HepG2 (cell line): ENCODE results near the gene MYORG. TPM values are rescaled to one million over a fixed set of nuclear protein-coding genes. Genes with fewer than 3 reads are reported as not detected.

Experiments used
- ATM ChIP-seq: fragments of 450-650 bp; IDR thresholded peaks from 2 replicates; pipeline ENCODE4 v1.7.1; 2017; ENCODE audit warnings: mild to moderate bottlenecking, borderline replicate concordance
- CBX2 ChIP-seq, 2 experiments: fragments of 200-600 bp in 1 of 2; sonication (generic); formaldehyde crosslinking in 1 of 2; IDR thresholded peaks; 2 replicates each; pipeline versions ENCODE4 v1.7.0 to v1.8.1; 2018 to 2022; ENCODE audit warnings: low read depth in 2 of 2, low read length in 1 of 2, mild to moderate bottlenecking in 1 of 2, missing genetic modification reagents in 1 of 2
- FOSL2 ChIP-seq: sonication (generic); formaldehyde crosslinking; IDR thresholded peaks from 2 replicates; pipeline ENCODE4 v1.4.0; 2020; ENCODE audit warnings: missing genetic modification reagents
- GATAD2A ChIP-seq: IDR thresholded peaks from 2 replicates; pipeline ENCODE4 v1.6.1; 2016
- HBP1 ChIP-seq: IDR thresholded peaks from 2 replicates; pipeline ENCODE4 v1.6.1; 2016; ENCODE audit warnings: low read depth, control low read depth
- PRMT3 ChIP-seq: sonication (generic); formaldehyde crosslinking; IDR thresholded peaks from 2 replicates; pipeline ENCODE4 v1.8.1; 2022; ENCODE audit warnings: low read depth, mild to moderate bottlenecking, moderate library complexity, missing genetic modification reagents, borderline replicate concordance
- RFX3 ChIP-seq: IDR thresholded peaks from 2 replicates; pipeline ENCODE4 v1.6.1; 2016; ENCODE audit warnings: missing biosample characterization, missing genetic modification reagents
- SP5 ChIP-seq: IDR thresholded peaks from 2 replicates; pipeline ENCODE4 v1.6.1; 2016; ENCODE audit warnings: low read depth, borderline replicate concordance
- TBX3 ChIP-seq: fragments of 450-650 bp; IDR thresholded peaks from 2 replicates; pipeline ENCODE4 v1.6.1; 2017; ENCODE audit warnings: antibody characterized with exemption, mild to moderate bottlenecking, inconsistent platforms, borderline replicate concordance
- TFE3 ChIP-seq: IDR thresholded peaks from 2 replicates; pipeline ENCODE4 v1.6.1; 2016
- U2AF2 ChIP-seq: fragments of 200-400 bp; formaldehyde crosslinking; IDR thresholded peaks from 2 replicates; pipeline ENCODE4 v1.6.1; 2017; ENCODE audit warnings: low read depth, mild to moderate bottlenecking, low read length
- ZBTB39 ChIP-seq: sonication (generic); formaldehyde crosslinking; IDR thresholded peaks from 2 replicates; pipeline ENCODE4 v1.5.0; 2020; ENCODE audit warnings: missing genetic modification reagents
- ZNF101 ChIP-seq: sonication (generic); formaldehyde crosslinking; IDR thresholded peaks from 2 replicates; pipeline ENCODE4 v1.4.0; 2020; ENCODE audit warnings: mild to moderate bottlenecking, low read depth, missing genetic modification reagents, borderline replicate concordance
- ZNF12 ChIP-seq: sonication (generic); formaldehyde crosslinking; IDR thresholded peaks from 2 replicates; pipeline ENCODE4 v1.5.0; 2020; ENCODE audit warnings: missing genetic modification reagents
- ZNF687 ChIP-seq: sonication (generic); formaldehyde crosslinking; IDR thresholded peaks from 2 replicates; pipeline ENCODE4 v1.5.1; 2020; ENCODE audit warnings: mild to moderate bottlenecking, missing genetic modification reagents, moderate library complexity
- ZNF749 ChIP-seq: sonication (generic); formaldehyde crosslinking; IDR thresholded peaks from 2 replicates; pipeline ENCODE4 v1.8.0; 2022; ENCODE audit warnings: mild to moderate bottlenecking, missing genetic modification reagents, moderate library complexity, borderline replicate concordance
- ZNF775 ChIP-seq: sonication (generic); formaldehyde crosslinking; IDR thresholded peaks from 2 replicates; pipeline ENCODE4 v1.4.0; 2020; ENCODE audit warnings: missing genetic modification reagents, mild to moderate bottlenecking, moderate library complexity, borderline replicate concordance
- polyA plus RNA-seq, 8 experiments: library from polyadenylated mRNA; depleted of rRNA in 3 of 8; stranded (reverse) in 7 of 8; unstranded in 1 of 8; fragments of >200 nt; fragmentation: Illumina TruSeq in 4 of 8; extraction: Trizol in 4 of 8; gene quantifications; 2 replicates each; pipeline versions ENCODE4 v1.2.1 to v1.2.3, GENCODE V29; 2011 to 2016; ENCODE audit warnings: low read depth in 4 of 8, missing spikeins in 1 of 8, mixed read lengths in 1 of 8; ENCODE audit not compliant: insufficient read depth in 1 of 8
- total RNA-seq, 5 experiments: library from RNA; depleted of rRNA; stranded (reverse); fragments of >200 nt; fragmentation: Illumina TruSeq; extraction: Trizol; gene quantifications; 2 replicates each; pipeline ENCODE4 v1.2.3, GENCODE V29; 2016; ENCODE audit warnings: low read depth in 1 of 5

The MYORG gene
- total and polyA plus RNA-seq, 2 of the 13 experiments (the other 11 are each of a cell fraction or from before 2014, with no cell fraction given), result 11.1 to 22.4 TPM

- TF ChIP-seq ZNF687 (CRISPR knock-in tag), result peak; percentile 85
- peak; percentile 49; the same call in 1 of the 2 replicates for TF ChIP-seq ZNF749 (CRISPR knock-in tag)
- TF ChIP-seq ZBTB39 (CRISPR knock-in tag), result no peak
- no peak for TF ChIP-seq CBX2 (IDR thresholded peaks at IDR 0.05; ENCODE audit: low read depth, low read length)
- no peak for TF ChIP-seq CBX2 (CRISPR knock-in tag; IDR thresholded peaks at IDR 0.05; ENCODE audit: low read depth)
- no peak for TF ChIP-seq U2AF2
- TF ChIP-seq RFX3 (CRISPR knock-in tag), result peak; percentile 98
- TF ChIP-seq TFE3 (CRISPR knock-in tag), result no peak; the same call in 1 of the 2 replicates
- no peak for TF ChIP-seq ZNF101
- no peak; the same call in 1 of the 2 replicates for TF ChIP-seq SP5 (CRISPR knock-in tag)
- TF ChIP-seq GATAD2A, result no peak; the same call in 1 of the 2 replicates
- no peak for TF ChIP-seq ZNF775 (CRISPR knock-in tag)
- TF ChIP-seq HBP1 (CRISPR knock-in tag), result peak; percentile 85; the same call in 1 of the 2 replicates
- TF ChIP-seq ZNF12 (CRISPR knock-in tag), result no peak
- no peak for TF ChIP-seq PRMT3
- TF ChIP-seq ATM, result no peak
- no peak for TF ChIP-seq TBX3
- TF ChIP-seq FOSL2 (CRISPR knock-in tag), result 0 out of 2 replicates have a peak, but pooled peaks have one; percentile 5
These were observed 47.5 kb downstream of the MYORG start, which contains the start of the genes KIF24 and NUDT2 (continued) for GRCh38 chr9:34328987-34329832.
